ENCODE data around the gene SLC43A2. TPM values are rescaled to one million over a fixed set of nuclear protein-coding genes. Genes with fewer than 3 reads are reported as not detected.
"Not testable (repeated sequence)": the region's sequence is repeated elsewhere in the genome, so short reads cannot be mapped to it uniquely, and the experiment has no call there.

Gene SLC43A2
- total RNA-seq, result 5.5 TPM
- long read RNA-seq, full-length matches to known transcripts, result 10 of 12 reads
- long read RNA-seq, partial matches to known transcripts, result 0 of 12 reads
- long read RNA-seq, other reads (novel, unspliced or antisense), result 2 of 12 reads

GRCh38 chr17:1627982-1628855, at the start of gene SLC43A2:
SLC43A2 (minus strand) TSS chr17:1628834; CDS start chr17:1627874, 960 bp downstream.
- DNase-seq (ENCODE audit: missing footprints) (peak; percentile 93), ATAC-seq (peak; percentile 89)
- intact Hi-C loops (cut with DNase I), result no loop called here

- DNase-seq (ENCODE audit: missing footprints) (no peak), ATAC-seq (no peak)
- intact Hi-C loops (cut with DNase I), result no loop called here
Measured at GRCh38 chr17:1676401-1676800, 47.8 kb upstream of the SLC43A2 start.

- DNase-seq (ENCODE audit: missing footprints) (no peak), ATAC-seq (no peak)
- intact Hi-C loops (cut with DNase I), result no loop called here
Measured at GRCh38 chr17:1673041-1673785, 44.6 kb upstream of the SLC43A2 start.

- DNase-seq (ENCODE audit: missing footprints), result peak; percentile 5
- ATAC-seq, result not testable (repeated sequence)
- intact Hi-C loops (cut with DNase I), result loop anchor here (10.0 kb wide), 1 partner anchor 381 kb away; the partner anchor contains the start of gene OVCA2
Measured at GRCh38 chr17:1663934-1664333, 35.3 kb upstream of the SLC43A2 start.

GRCh38 chr17:1661045-1661444, 32.4 kb upstream of the SLC43A2 start:
- intact Hi-C loops (cut with DNase I), result loop anchor here (10.0 kb wide), 1 partner anchor 384 kb away; the partner anchor contains the start of gene OVCA2
- no peak for DNase-seq (ENCODE audit: missing footprints)
- peak; percentile 11 for ATAC-seq

DNA sequence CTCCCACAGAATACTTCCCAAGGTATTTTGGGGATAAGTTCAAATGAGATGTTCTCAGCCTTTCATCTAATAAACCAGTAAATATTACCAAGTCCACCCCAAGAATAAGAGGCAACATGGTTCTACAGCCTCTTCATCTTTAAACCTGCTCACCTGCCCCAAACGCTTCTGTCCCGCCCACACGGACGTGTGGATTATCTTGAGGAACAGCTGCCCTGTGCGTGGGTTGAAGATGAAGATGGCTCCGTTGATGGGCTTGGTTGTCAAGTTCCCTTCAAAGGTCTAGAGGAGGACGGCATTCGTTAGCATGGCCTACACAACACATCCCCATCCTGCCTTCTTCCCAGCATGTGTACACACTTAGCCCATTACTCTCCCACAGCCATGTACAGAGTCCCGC, 29.5 kb upstream of the SLC43A2 start:
- no peak for DNase-seq (ENCODE audit: missing footprints)
- intact Hi-C loops (cut with DNase I), result no loop called here
- no peak for ATAC-seq

DNA sequence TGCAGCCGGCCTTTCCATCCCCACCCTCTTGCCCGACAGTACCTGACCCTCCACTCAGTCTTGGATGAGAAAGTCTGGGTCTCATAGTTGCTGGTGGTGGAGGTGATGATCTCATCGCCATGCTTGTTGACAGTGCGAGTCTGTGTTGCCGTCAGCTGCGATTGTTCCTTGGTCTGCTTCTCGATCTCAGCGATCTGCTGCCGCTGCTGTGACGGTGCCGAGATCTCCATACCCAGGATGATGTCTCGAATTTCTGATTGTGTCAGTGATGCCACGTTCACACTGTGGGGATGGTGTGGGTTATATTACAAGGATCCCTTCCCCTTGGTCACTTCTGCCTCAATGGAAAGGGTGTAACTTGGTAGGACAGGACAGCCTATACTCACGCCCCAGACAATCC, 25.1 kb upstream of the SLC43A2 start:
- DNase-seq (ENCODE audit: missing footprints) (no peak), ATAC-seq (no peak)
- intact Hi-C loops (cut with DNase I), result no loop called here

DNA sequence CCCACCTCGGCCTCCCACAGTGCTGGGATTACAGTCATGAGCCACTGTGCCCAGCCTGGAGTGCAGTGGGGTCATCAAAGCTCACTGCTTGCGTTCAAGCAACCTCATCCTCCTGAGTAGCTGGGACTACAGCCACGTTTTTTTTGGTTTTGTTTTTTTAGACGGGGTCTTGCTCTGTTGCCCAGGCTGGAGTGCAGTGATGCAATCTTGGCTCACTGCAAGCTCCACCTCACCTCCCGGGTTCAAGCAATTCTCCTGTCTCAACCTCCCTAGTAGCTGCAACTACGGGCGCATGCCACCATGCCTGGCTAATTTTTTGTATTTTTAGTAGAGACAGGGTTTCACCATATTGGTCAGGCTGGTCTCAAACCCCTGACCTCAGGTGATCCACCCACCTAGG, 24.2 kb upstream of the SLC43A2 start:
- DNase-seq (ENCODE audit: missing footprints); ATAC-seq; intact Hi-C loops (cut with DNase I): not testable (repeated sequence)

GRCh38 chr17:1651559-1651844, 22.9 kb upstream of the SLC43A2 start:
- DNase-seq (ENCODE audit: missing footprints), result no peak
- no peak for ATAC-seq

GRCh38 chr17:1650731-1651558, 22.3 kb upstream of the SLC43A2 start:
- DNase-seq (ENCODE audit: missing footprints), result no peak
- intact Hi-C loops (cut with DNase I), result no loop called here

More at GRCh38 chr17:1651559-1651844, 22.9 kb upstream of the SLC43A2 start:
- intact Hi-C loops (cut with DNase I), result no loop called here

DNA sequence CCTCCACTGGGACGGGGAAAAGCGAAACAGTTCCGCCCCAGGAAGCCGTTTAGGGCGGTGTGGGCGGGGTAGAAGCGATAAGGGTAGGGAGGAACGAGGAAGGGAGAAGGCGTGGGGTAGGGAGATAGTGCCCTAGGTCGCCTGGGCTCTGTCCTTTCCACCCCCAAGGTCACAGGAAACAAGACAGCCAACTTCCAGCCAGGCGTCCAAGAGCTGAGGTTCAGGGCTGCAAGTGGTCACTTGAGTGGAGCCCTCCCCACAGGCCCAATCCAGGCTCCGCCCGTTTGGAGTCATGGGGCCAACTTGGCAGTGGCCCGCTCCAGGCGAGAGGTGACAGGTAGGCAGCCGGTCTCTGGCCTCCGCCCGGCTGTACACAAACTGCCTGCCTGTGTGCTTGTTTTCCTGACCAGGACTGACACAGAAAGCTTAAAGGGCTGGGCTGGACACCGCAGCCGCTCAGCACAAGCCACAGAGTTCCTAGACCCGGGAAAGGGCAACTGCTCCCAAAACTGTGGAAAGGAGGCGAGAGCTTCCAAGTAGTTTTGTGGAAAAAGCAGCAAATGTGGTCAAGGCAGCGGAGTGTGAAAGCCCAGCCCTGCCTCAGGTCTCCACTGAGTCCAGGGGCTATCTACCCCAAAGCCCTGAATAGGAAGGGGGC, 21.3 kb upstream of the SLC43A2 start, which contains the start of gene RILP:
Gene RILP (minus strand): TSS at position 23 of the 658 bp plus-strand sequence. CDS start 62 bp downstream, outside the sequence.
- DNase-seq (ENCODE audit: missing footprints) (peak; percentile 90), ATAC-seq (peak; percentile 78)
- intact Hi-C loops (cut with DNase I), result loop anchor here (1.0 to 5.0 kb wide), 4 partner anchors 65 to 393 kb away; partner anchors contain the start of gene CRK

More at GRCh38 chr17:1650731-1651558, 22.3 kb upstream of the SLC43A2 start:
- ATAC-seq, result no peak

GRCh38 chr17:1648963-1649843, 20.6 kb upstream of the SLC43A2 start:
- intact Hi-C loops (cut with DNase I), result loop anchor here (1.0 to 5.0 kb wide), 4 partner anchors 66 to 392 kb away; partner anchors contain the start of gene CRK
- peak; percentile 65 for ATAC-seq
- peak; percentile 98 for DNase-seq (ENCODE audit: missing footprints)

DNA sequence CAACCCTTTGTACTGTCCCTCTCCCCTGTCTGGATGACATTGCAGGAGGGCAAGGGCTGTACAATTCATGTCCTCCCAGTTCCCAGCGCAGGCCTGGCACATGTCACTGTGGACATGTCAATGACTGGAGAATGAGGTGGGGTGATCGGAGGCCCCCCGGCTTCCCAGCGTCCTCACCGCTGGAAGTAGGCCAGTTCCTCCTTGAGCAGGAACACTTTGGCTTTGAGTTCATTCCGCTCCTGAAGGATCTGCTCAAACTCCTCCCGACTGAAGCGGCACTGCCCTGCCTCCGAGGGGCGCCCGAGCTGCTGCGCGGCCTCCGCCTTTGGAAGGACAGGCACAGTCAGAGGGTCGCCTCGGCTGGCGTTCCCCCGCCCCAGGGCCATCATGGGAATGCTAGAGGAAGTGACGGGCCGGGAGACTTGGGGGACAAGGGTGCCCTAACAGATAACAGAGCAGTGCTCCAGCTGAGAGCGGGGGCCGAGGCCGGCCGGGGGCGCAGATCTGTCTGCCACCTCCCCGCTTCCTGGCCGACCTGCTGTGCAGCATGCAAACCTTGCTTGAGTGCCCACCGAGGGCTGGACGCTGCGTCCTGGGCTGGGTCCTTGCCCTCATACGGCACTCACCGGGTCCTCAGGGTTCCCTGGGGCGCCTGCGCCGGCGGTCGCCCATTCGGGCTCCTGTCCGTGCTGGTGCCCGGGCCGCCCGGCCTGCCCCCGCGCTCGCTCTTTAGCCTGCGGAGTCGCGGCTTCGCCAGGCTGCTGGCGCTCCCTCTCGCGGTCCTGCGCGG, 19.7 kb upstream of the SLC43A2 start:
- DNase-seq (ENCODE audit: missing footprints), result no peak
- intact Hi-C loops (cut with DNase I), result loop anchor here (2.0 to 5.0 kb wide), 3 partner anchors 66 to 391 kb away; partner anchors contain the start of gene CRK
- peak; percentile 4 for ATAC-seq

GRCh38 chr17:1647802-1648171, 19.2 kb upstream of the SLC43A2 start:
- no peak for ATAC-seq
- intact Hi-C loops (cut with DNase I), result loop anchor here (2.0 to 5.0 kb wide), 3 partner anchors 67 to 390 kb away; partner anchors contain the start of gene CRK
- DNase-seq (ENCODE audit: missing footprints), result no peak

DNA sequence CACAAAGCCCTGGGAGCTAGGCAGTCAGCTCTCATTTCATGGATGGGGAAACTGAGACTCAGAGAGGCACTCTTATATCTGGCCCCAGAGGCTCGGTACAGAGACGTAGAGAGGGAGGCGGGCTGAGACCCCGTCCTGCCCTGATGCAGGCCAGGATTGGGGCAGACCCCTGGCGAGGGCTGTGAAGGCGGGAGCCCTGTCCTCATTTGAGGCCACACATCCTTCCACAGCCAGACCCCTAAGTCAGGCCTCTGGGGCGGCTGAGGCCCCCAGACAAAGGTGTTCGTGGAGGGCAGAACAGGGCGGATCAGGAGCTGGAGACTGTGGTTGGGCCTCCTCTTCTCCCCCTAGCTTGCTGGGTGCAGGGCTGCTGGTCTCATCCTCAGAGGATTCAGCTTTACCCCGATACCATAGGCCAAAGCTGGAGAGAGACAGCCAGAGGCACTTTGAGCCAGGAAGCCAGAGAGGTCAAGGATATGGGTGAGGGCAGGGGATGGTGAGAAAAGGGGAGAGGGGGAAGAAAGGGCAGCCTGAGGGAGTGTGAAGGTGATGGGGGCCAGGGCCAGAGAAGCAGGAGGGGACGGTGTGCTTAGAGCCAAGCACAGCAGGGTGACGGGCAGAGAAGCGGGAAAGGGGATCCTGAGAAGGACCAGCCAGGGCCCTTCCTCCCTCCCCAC, 17.7 kb upstream of the SLC43A2 start:
- intact Hi-C loops (cut with DNase I), result loop anchor here (5.0 kb wide), 2 partner anchors 189 to 389 kb away; partner anchors contain the start of gene CRK
- ATAC-seq, result no peak
- DNase-seq (ENCODE audit: missing footprints), result no peak
